HCT116 (cell line): ENCODE data around the gene COQ2. TPM values are rescaled to one million over a fixed set of nuclear protein-coding genes. Genes with fewer than 3 reads are reported as not detected.

ENCODE experiments used
- ATAC-seq: fragments of 200-7000 bp; cut with Tn5 transposase; 2 replicates; pipeline ENCODE4 v1.9.1; 2020; ENCODE audit warnings: mild to moderate bottlenecking, moderate library complexity
- BruUV-seq: library from RNA; stranded (reverse); fragments of 400-500 nt; replicated peaks from 2 replicates; lab custom pipeline; 2021; lab: Mats Ljungman, UMichigan
- CTCF ChIA-PET: fragments of 300-600 bp; sonication (Branson Sonifier 250); formaldehyde crosslinking; loops from one replicate; lab custom pipeline; 2021; ENCODE audit warnings: antibody characterized with exemption; lab: Charles Lee
- POLR2A ChIA-PET: fragments of 300-600, 350-600 bp; sonication (Branson Sonifier 250); formaldehyde crosslinking; loops from one replicate; lab custom pipeline; 2021; ENCODE audit warnings: antibody characterized with exemption; lab: Charles Lee
- RAD21 ChIA-PET, 2 experiments: fragments of 300-600 bp; sonication (Branson Sonifier 250); formaldehyde crosslinking; loops; one replicate each; lab custom pipeline; 2023; ENCODE audit warnings: low total read pairs in 2 of 2; ENCODE audit not compliant: uncharacterized antibody in 2 of 2, unreplicated experiment in 2 of 2, low non-redundant PET in 1 of 2; lab: Charles Lee
- DNase-seq: peaks from one replicate; pipeline ENCODE4 v3.0.0-alpha.2; 2010; ENCODE audit warnings: low read depth, low spot score
- H2AFZ ChIP-seq: fragments of 200-600 bp; shearing (Covaris generic), sonication (generic); 2 replicates; pipeline ENCODE4 v1.6.1; 2017; ENCODE audit warnings: low read depth, mixed run types, mixed read lengths, antibody characterized with exemption, low read length; ENCODE audit not compliant: poor library complexity, severe bottlenecking
- H3K27ac ChIP-seq: 2 replicates; pipeline ENCODE4 v1.5.1; 2012; ENCODE audit warnings: low read depth, low read length
- H3K27me3 ChIP-seq: fragments of 200-600 bp; sonication (generic); 2 replicates; pipeline ENCODE4 v1.6.1; 2016; ENCODE audit warnings: mixed run types, low read length, mixed read lengths; ENCODE audit not compliant: insufficient read depth
- H3K36me3 ChIP-seq, 2 experiments: fragments of 200-500 bp in 1 of 2; fragments of 200-600 bp in 1 of 2; sonication (Bioruptor generic) in 1 of 2; sonication (generic) in 1 of 2; 2 replicates each; pipeline versions ENCODE4 v1.5.1 to v1.6.1; 2014 to 2016; ENCODE audit warnings: low read length in 2 of 2, inconsistent platforms in 1 of 2, mixed read lengths in 1 of 2, mixed run types in 1 of 2; ENCODE audit not compliant: insufficient read depth in 2 of 2, control insufficient read depth in 1 of 2
- H3K4me1 ChIP-seq, 2 experiments: fragments of 200-600 bp in 1 of 2; sonication (generic) in 1 of 2; 2 replicates each; pipeline versions ENCODE4 v1.5.1 to v1.6.1; 2012 to 2017; ENCODE audit warnings: low read length in 2 of 2, inconsistent platforms in 1 of 2, mild to moderate bottlenecking in 1 of 2, mixed read lengths in 1 of 2, mixed run types in 1 of 2, moderate library complexity in 1 of 2; ENCODE audit not compliant: insufficient read depth in 2 of 2, control insufficient read depth in 1 of 2
- H3K4me2 ChIP-seq: fragments of 200-600 bp; sonication (generic); 2 replicates; pipeline ENCODE4 v1.6.1; 2017; ENCODE audit warnings: mixed run types, low read length, mixed read lengths
- H3K4me3 ChIP-seq, 2 experiments: fragments of 200-600 bp in 1 of 2; sonication (generic) in 1 of 2; replicated peaks in 1 of 2; 2 replicates each; pipeline ENCODE4 v1.5.1; 2011 to 2016; ENCODE audit warnings: low read length in 2 of 2, control low read depth in 1 of 2, low read depth in 1 of 2, mild to moderate bottlenecking in 1 of 2, mixed read lengths in 1 of 2, mixed run types in 1 of 2
- H3K79me2 ChIP-seq: fragments of 200-600 bp; sonication (generic); 2 replicates; pipeline ENCODE4 v1.6.1; 2017; ENCODE audit warnings: mild to moderate bottlenecking, mixed run types, low read length, moderate library complexity, mixed read lengths; ENCODE audit not compliant: insufficient read depth
- H3K9ac ChIP-seq: fragments of 200-600 bp; sonication (generic); 2 replicates; pipeline ENCODE4 v1.6.1; 2016; ENCODE audit warnings: low read length, mixed read lengths
- H3K9me2 ChIP-seq: fragments of 200-600 bp; sonication (generic), shearing (Covaris generic); 2 replicates; pipeline ENCODE4 v1.6.1; 2017; ENCODE audit warnings: mixed run types, mild to moderate bottlenecking, moderate library complexity; ENCODE audit not compliant: insufficient read depth
- H3K9me3 ChIP-seq, 2 experiments: fragments of 200-500 bp in 1 of 2; fragments of 200-600 bp in 1 of 2; sonication (Bioruptor generic) in 1 of 2; sonication (generic) in 1 of 2; 2 replicates each; pipeline ENCODE4 v1.6.1; 2014 to 2017; ENCODE audit warnings: low read length in 2 of 2, mixed read lengths in 2 of 2, inconsistent platforms in 1 of 2, low read depth in 1 of 2, mild to moderate bottlenecking in 1 of 2, mixed run types in 1 of 2, moderate library complexity in 1 of 2; ENCODE audit not compliant: control insufficient read depth in 1 of 2, insufficient read depth in 1 of 2
- H4K20me1 ChIP-seq: fragments of 200-600 bp; sonication (generic), shearing (Covaris generic); 2 replicates; pipeline ENCODE4 v1.6.1; 2017; ENCODE audit warnings: mixed run types, mild to moderate bottlenecking, moderate library complexity; ENCODE audit not compliant: insufficient read depth
- ATF3 ChIP-seq: IDR thresholded peaks from 2 replicates; pipeline ENCODE4 v1.6.1; 2012
- CEBPB ChIP-seq: IDR thresholded peaks from 2 replicates; pipeline ENCODE4 v1.6.1; 2012; ENCODE audit warnings: low read depth
- CTCF ChIP-seq, 3 experiments: fragments of 200-600 bp in 1 of 3; sonication (generic) in 1 of 3; IDR thresholded peaks in 2 of 3; conservative IDR thresholded peaks in 1 of 3; 2 replicates each; pipeline ENCODE4 v1.5.1; 2012 to 2017; ENCODE audit warnings: low read depth in 2 of 3, low read length in 2 of 3, antibody characterized with exemption in 1 of 3, borderline replicate concordance in 1 of 3, control low read depth in 1 of 3, mild to moderate bottlenecking in 1 of 3, mixed read lengths in 1 of 3, mixed run types in 1 of 3, moderate library complexity in 1 of 3; ENCODE audit not compliant: insufficient read depth in 1 of 3
- ELF1 ChIP-seq: IDR thresholded peaks from 2 replicates; pipeline ENCODE4 v1.6.1; 2012; ENCODE audit warnings: low read depth, borderline replicate concordance
- JUND ChIP-seq: IDR thresholded peaks from 2 replicates; pipeline ENCODE4 v1.6.1; 2012
- MAX ChIP-seq: IDR thresholded peaks from 2 replicates; pipeline ENCODE4 v1.6.1; 2012
- POLR2A ChIP-seq: IDR thresholded peaks from 2 replicates; pipeline ENCODE4 v1.7.0; 2011; ENCODE audit warnings: borderline replicate concordance; ENCODE audit not compliant: insufficient read depth, insufficient read length; ENCODE audit errors: extremely low read depth
- POLR2AphosphoS5 ChIP-seq: IDR thresholded peaks from 2 replicates; pipeline ENCODE4 v1.6.1; 2011; ENCODE audit warnings: mild to moderate bottlenecking, low read depth, low read length, moderate library complexity
- RAD21 ChIP-seq: IDR thresholded peaks from 2 replicates; pipeline ENCODE4 v1.6.1; 2012; ENCODE audit warnings: low read depth, mild to moderate bottlenecking
- REST ChIP-seq: IDR thresholded peaks from 2 replicates; pipeline ENCODE4 v1.6.1; 2012; ENCODE audit warnings: low read depth
- SIN3A ChIP-seq: IDR thresholded peaks from 2 replicates; pipeline ENCODE4 v1.6.1; 2012; ENCODE audit warnings: low read depth
- SP1 ChIP-seq: IDR thresholded peaks from 2 replicates; pipeline ENCODE4 v1.6.1; 2012; ENCODE audit warnings: low read depth
- YY1 ChIP-seq: IDR thresholded peaks from 2 replicates; pipeline ENCODE4 v1.6.1; 2011; ENCODE audit warnings: low read length, low read depth, moderate library complexity, mild to moderate bottlenecking; ENCODE audit not compliant: insufficient replicate concordance; ENCODE audit errors: extremely low read depth
- ZBTB33 ChIP-seq: IDR thresholded peaks from 2 replicates; pipeline ENCODE4 v1.6.1; 2011; ENCODE audit warnings: mild to moderate bottlenecking, low read length, moderate library complexity; ENCODE audit not compliant: insufficient replicate concordance; ENCODE audit errors: extremely low read depth
- intact Hi-C: fragments of 100-400 bp; cut with micrococcal nuclease; formaldehyde crosslinking; loops from 2 replicates; pipeline ENCODE4 v1.10.0; 2022
- total RNA-seq: library from RNA; stranded (reverse); gene quantifications from one replicate; pipeline ENCODE4 v1.2.1, GENCODE V29; 2021; ENCODE audit not compliant: unreplicated experiment

The COQ2 gene
- total RNA-seq, 1 experiment from 2014 or later: 20.6 TPM

GRCh38 chr4:83257811-83258210, 26.8 kb downstream of the COQ2 start:
- ATAC-seq: no peak
- no peak overlapping the region for H3K4me3 ChIP-seq
- H3K4me1 ChIP-seq: peaks cover 39 to 77% of the 10 kb centered on the region in 2 experiments
- ChIA-PET RAD21 (no interaction called here), CTCF (interaction anchor here (0.7 kb wide), 1 partner anchor 23 kb away, joined by 3 read pairs; no protein-coding TSS in a partner anchor), POLR2A (no interaction called here)
- no peak overlapping the region for H2AFZ ChIP-seq
- no peaks in the 10 kb centered on the region for H3K9me3 ChIP-seq
- H3K9ac ChIP-seq: peak overlapping the region; percentile 44; the same call in 1 of the 2 replicates
- no peaks in the 10 kb centered on the region for H3K79me2 ChIP-seq
- DNase-seq: no peak
- H3K4me2 ChIP-seq: peak overlapping the region; percentile 70
- intact Hi-C loops: loop anchor here (5.0 kb wide), 2 partner anchors 246 to 356 kb away; partner anchors contain the start of genes LIN54 and THAP9
- H3K36me3 ChIP-seq: no peaks in the 10 kb centered on the region
- TF ChIP-seq JUND (no peak), RAD21 (no peak), YY1 (no peak), ZBTB33 (no peak), SIN3A (no peak), ATF3 (no peak), CTCF (IDR thresholded peaks at IDR 0.05 in 2 of 3, conservative IDR thresholded peaks at IDR 0.05 in 1 of 3; ENCODE audit: borderline replicate concordance in 1 of 3, insufficient read depth in 1 of 3, low read depth in 2 of 3, low read length in 2 of 3) (no peak), ELF1 (no peak), SP1 (no peak), POLR2A (no peak), CEBPB (no peak), MAX (no peak), REST (no peak), POLR2AphosphoS5 (no peak)
- H3K27me3 ChIP-seq: no peaks in the 10 kb centered on the region
- peak overlapping the region; percentile 96 for H3K27ac ChIP-seq
- BruUV-seq: no TSS peak
- no peaks in the 10 kb centered on the region for H4K20me1 ChIP-seq
- H3K9me2 ChIP-seq: no peaks in the 10 kb centered on the region
